ENCODE results near the gene KDM4B.

The KDM4B gene

DNA sequence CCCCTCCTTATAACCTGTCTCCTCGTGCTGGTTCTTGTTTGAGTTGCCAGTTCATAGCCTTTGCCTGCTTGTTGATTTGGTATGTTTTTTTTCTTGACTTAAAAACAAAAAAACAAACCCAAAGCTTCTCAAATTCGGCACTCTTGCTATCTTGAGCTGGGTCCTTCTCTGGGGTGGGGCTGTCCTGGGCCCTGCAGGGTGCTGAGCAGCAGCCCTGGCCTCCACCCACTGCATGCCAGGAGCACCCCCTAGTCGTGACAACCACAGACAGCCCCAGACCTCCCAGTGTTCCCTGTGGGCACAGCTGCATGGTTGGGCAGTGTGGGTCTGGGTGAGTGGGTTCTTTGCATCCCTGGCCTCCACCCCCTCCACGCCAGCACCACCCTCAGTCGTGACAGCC is 27.8 kb downstream of the KDM4B start:
- no peak for DNase-seq (ENCODE audit: extremely low spot score)
- ChIA-PET POLR2A (no interaction called here), CTCF (interaction anchor here (1.5 kb wide), 1 partner anchor 35 kb away, joined by 4 read pairs; no protein-coding TSS in a partner anchor)

DNA sequence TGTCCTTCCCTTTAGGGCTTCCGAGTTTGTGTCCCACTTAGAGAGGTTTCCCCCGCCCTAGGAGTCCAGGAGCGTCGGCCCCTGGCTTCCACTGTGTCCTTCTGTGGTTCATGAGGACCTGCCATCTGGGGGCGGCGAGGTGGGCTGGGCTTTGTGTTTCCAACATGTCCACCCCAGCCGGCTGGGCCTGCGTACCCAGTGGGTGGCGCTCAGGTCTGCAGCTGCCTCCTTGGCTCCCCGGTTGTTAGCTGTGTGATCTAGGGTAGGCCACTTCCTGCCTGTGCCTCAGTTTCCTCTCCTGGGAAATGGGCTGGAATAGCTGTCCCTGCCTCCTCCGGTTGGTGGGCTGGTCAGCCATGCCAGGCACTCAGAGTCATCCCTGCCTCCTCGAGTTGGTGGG is 28.4 kb downstream of the KDM4B start:
- TF ChIP-seq, protein P1, sequence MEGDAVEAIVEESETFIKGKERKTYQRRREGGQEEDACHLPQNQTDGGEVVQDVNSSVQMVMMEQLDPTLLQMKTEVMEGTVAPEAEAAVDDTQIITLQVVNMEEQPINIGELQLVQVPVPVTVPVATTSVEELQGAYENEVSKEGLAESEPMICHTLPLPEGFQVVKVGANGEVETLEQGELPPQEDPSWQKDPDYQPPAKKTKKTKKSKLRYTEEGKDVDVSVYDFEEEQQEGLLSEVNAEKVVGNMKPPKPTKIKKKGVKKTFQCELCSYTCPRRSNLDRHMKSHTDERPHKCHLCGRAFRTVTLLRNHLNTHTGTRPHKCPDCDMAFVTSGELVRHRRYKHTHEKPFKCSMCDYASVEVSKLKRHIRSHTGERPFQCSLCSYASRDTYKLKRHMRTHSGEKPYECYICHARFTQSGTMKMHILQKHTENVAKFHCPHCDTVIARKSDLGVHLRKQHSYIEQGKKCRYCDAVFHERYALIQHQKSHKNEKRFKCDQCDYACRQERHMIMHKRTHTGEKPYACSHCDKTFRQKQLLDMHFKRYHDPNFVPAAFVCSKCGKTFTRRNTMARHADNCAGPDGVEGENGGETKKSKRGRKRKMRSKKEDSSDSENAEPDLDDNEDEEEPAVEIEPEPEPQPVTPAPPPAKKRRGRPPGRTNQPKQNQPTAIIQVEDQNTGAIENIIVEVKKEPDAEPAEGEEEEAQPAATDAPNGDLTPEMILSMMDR (IDR thresholded peaks at IDR 0.05; ENCODE audit: control extremely low read depth, extremely low read depth, low read depth, missing control alignments) = no peak
- CTCF ChIA-PET = interaction anchor here (1.5 kb wide), 1 partner anchor 34 kb away, joined by 4 read pairs; no protein-coding TSS in a partner anchor
- no peak for DNase-seq (ENCODE audit: extremely low spot score)

More for the DNA sequence above, 27.8 kb downstream of the KDM4B start:
- TF ChIP-seq, protein P1 (IDR thresholded peaks at IDR 0.05; ENCODE audit: control extremely low read depth, extremely low read depth, low read depth, missing control alignments) = no peak

DNA sequence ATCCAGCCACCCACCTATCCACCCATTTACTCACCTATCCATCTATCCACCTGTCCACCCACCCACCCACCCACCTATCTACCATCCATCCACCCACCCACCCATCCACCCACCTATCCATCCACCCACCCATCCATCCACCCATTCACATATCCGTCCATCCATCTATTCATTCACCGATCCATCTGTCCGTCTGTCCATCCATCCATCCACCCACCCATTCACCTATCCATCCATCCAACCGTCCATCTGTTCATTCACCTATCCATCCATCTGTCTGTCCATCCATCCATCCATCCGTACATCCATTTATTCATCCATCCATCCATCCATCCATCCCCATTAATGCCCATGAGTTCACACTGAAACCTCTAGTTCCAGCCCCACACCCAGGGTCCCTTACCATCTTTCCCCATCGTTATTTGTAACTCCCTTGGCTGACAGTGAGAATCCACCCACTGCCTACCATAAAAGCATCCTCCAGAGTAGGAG is 31.3 kb downstream of the KDM4B start:
- ChIA-PET POLR2A (no interaction called here), CTCF (interaction anchor here (2.2 to 3.3 kb wide), 3 partner anchors 15 to 31 kb away, joined by 9 to 19 read pairs (median 14); no protein-coding TSS in a partner anchor)
- TF ChIP-seq, protein P1 (IDR thresholded peaks at IDR 0.05; ENCODE audit: control extremely low read depth, extremely low read depth, low read depth, missing control alignments) = no peak
- DNase-seq (ENCODE audit: extremely low spot score) = no peak

More for the DNA sequence above, 28.4 kb downstream of the KDM4B start:
- POLR2A ChIA-PET = no interaction called here

DNA sequence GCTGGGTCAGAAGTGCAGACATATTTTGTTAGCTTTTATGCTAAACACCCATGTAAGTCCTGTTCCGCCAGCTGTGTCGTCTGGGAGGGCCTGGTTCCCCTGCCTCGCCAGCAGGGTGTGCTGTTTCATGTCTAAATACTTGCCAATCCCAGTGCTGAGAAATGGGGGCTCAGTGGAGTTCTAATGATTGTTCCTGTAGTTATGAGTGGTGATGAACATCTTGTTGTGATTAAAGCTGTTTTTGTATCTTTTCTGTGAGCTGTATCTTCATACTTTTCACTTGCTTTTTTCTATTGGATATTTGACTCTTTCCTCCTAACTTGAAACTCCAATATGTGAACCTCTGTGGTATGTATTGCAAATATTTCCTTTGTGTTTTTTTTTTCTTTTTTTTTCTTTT is 32.7 kb downstream of the KDM4B start:
- TF ChIP-seq, protein P1 (IDR thresholded peaks at IDR 0.05; ENCODE audit: control extremely low read depth, extremely low read depth, low read depth, missing control alignments) = peak; percentile 60
- peak; percentile 58 for DNase-seq (ENCODE audit: extremely low spot score)
- POLR2A ChIA-PET = no interaction called here
- CTCF ChIA-PET = interaction anchor here (0.8 to 3.3 kb wide), 17 partner anchors 12 to 510 kb away, joined by 3 to 19 read pairs (median 4); partner anchors contain the start of gene KDM4B

DNA sequence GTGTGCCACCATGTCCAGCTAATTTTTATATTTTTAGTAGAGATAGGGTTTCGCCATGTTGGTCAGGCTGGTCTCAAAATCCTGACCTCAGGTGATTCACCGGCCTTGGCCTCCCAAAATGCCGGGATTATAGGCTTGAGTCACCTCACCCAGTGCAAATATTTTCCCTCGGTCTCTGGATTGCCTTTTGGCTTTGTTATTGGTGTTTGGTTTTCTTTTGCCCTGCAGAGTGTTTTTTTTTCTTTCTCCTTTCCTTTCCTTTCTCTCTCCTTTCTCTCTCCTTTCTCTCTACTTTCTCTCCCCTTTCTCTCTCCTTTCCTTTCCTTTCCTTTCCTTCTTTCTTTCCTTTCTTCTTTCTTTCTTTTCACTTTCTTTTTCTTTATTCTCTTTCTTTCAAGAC is 33.2 kb downstream of the KDM4B start:
- TF ChIP-seq, protein P1 (IDR thresholded peaks at IDR 0.05; ENCODE audit: control extremely low read depth, extremely low read depth, low read depth, missing control alignments) = no peak
- ChIA-PET POLR2A (no interaction called here), CTCF (interaction anchor here (0.8 to 3.3 kb wide), 15 partner anchors 12 to 509 kb away, joined by 3 to 19 read pairs (median 4); partner anchors contain the start of gene KDM4B)
- DNase-seq (ENCODE audit: extremely low spot score) = no peak

DNA sequence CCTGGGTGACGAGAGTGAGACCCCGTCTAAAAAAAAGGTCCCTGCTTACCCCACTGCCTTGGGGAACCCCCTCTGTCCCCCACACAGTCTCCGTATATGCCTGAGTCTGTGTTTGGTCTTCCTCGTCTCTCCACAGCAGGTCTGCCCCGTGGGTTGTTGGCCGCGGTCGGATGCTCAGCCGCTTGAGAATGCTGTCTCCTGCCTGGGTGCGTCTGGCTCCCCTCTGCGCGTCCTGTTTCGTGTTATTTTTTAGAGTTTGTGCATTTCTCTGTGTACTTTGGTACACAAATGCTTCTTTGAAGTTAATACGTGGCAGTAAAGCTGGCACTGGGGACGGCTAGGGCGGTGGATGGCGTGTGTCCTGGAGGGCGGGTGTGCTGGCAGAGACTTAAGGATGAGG is 34.9 kb downstream of the KDM4B start:
- CTCF ChIA-PET = interaction anchor here (1.5 kb wide), 1 partner anchor 92 kb away, joined by 3 read pairs; no protein-coding TSS in a partner anchor
- POLR2A ChIA-PET = no interaction called here
- no peak for DNase-seq (ENCODE audit: extremely low spot score)
- TF ChIP-seq, protein P1 (IDR thresholded peaks at IDR 0.05; ENCODE audit: control extremely low read depth, extremely low read depth, low read depth, missing control alignments) = no peak
